ENCODE results near the gene SLC38A3.

SLC38A3 gene

GRCh38 chr3:50174947-50175524, 30.0 kb upstream of the SLC38A3 start:
- Mint-ChIP-seq H3K27me3 (no peaks in the 10 kb centered on the region), H3K9me3 (no peaks in the 10 kb centered on the region), H3K36me3 (ENCODE audit: low read depth) (no peaks in the 10 kb centered on the region), H3K4me3 (no peak overlapping the region), H3K4me1 (ENCODE audit: low read depth) (peaks cover 21% of the 10 kb centered on the region), H3K27ac (no peak overlapping the region)
- intact Hi-C loops (cut with micrococcal nuclease): no loop called here

- Mint-ChIP-seq H3K36me3 (ENCODE audit: low read depth) (no peaks in the 10 kb centered on the region), H3K4me1 (ENCODE audit: low read depth) (peaks cover 9% of the 10 kb centered on the region), H3K4me3 (no peak overlapping the region), H3K27ac (no peak overlapping the region), H3K27me3 (peaks cover 1% of the 10 kb centered on the region), H3K9me3 (no peaks in the 10 kb centered on the region)
- intact Hi-C loops (cut with micrococcal nuclease): no loop called here
Measured at GRCh38 chr3:50177346-50177745, 27.7 kb upstream of the SLC38A3 start.

GRCh38 chr3:50179710-50180109, 25.4 kb upstream of the SLC38A3 start:
- intact Hi-C loops (cut with micrococcal nuclease): no loop called here
- peaks cover 1% of the 10 kb centered on the region for H3K27me3 Mint-ChIP-seq
- H3K36me3 Mint-ChIP-seq (ENCODE audit: low read depth): no peaks in the 10 kb centered on the region
- no peaks in the 10 kb centered on the region for H3K4me1 Mint-ChIP-seq (ENCODE audit: low read depth)
- no peak overlapping the region for H3K27ac Mint-ChIP-seq
- H3K9me3 Mint-ChIP-seq: no peaks in the 10 kb centered on the region
- H3K4me3 Mint-ChIP-seq: no peak overlapping the region

DNA sequence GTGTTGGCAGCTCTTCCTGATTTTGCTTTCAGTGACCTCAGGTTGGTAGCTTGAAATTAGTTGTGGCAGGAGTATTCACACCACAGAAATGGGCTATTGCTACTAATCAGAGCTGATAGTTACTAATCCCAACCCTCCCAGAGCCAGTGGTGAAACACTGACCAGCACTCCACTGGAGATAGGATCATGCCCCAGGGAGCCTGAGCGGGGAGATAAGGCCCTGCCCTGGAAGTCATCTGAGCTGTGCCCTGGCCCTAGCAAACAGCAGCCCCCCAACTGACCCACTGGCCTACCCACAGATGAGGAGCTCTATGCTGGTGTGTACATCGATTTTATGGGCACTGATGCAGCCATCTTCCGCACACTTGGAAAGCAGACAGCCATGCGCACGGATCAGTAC, 23.1 kb upstream of the SLC38A3 start:
- intact Hi-C loops (cut with micrococcal nuclease): no loop called here
- Mint-ChIP-seq H3K4me1 (ENCODE audit: low read depth) (no peaks in the 10 kb centered on the region), H3K4me3 (no peak overlapping the region), H3K9me3 (no peaks in the 10 kb centered on the region), H3K36me3 (ENCODE audit: low read depth) (no peaks in the 10 kb centered on the region), H3K27ac (no peak overlapping the region), H3K27me3 (peaks cover 1% of the 10 kb centered on the region)

GRCh38 chr3:50182533-50183099, 22.5 kb upstream of the SLC38A3 start:
- no peaks in the 10 kb centered on the region for H3K4me1 Mint-ChIP-seq (ENCODE audit: low read depth)
- intact Hi-C loops (cut with micrococcal nuclease): no loop called here
- H3K36me3 Mint-ChIP-seq (ENCODE audit: low read depth): no peaks in the 10 kb centered on the region
- H3K27me3 Mint-ChIP-seq: peaks cover 1% of the 10 kb centered on the region
- no peak overlapping the region for H3K27ac Mint-ChIP-seq
- H3K9me3 Mint-ChIP-seq: no peaks in the 10 kb centered on the region
- H3K4me3 Mint-ChIP-seq: no peak overlapping the region

- intact Hi-C loops (cut with micrococcal nuclease): no loop called here
- Mint-ChIP-seq H3K27ac (no peak overlapping the region), H3K9me3 (no peaks in the 10 kb centered on the region)
Measured at GRCh38 chr3:50183755-50184154, 21.3 kb upstream of the SLC38A3 start.

GRCh38 chr3:50184242-50184978, 20.7 kb upstream of the SLC38A3 start:
- H3K4me1 Mint-ChIP-seq (ENCODE audit: low read depth): no peaks in the 10 kb centered on the region
- no peak overlapping the region for H3K27ac Mint-ChIP-seq
- intact Hi-C loops (cut with micrococcal nuclease): no loop called here
- no peak overlapping the region for H3K4me3 Mint-ChIP-seq
- H3K9me3 Mint-ChIP-seq: no peaks in the 10 kb centered on the region
- H3K27me3 Mint-ChIP-seq: peaks cover 3% of the 10 kb centered on the region
- no peaks in the 10 kb centered on the region for H3K36me3 Mint-ChIP-seq (ENCODE audit: low read depth)

More at GRCh38 chr3:50183755-50184154, 21.3 kb upstream of the SLC38A3 start:
- Mint-ChIP-seq H3K4me3 (no peak overlapping the region), H3K4me1 (ENCODE audit: low read depth) (no peaks in the 10 kb centered on the region), H3K36me3 (ENCODE audit: low read depth) (no peaks in the 10 kb centered on the region), H3K27me3 (peaks cover 1% of the 10 kb centered on the region)

DNA sequence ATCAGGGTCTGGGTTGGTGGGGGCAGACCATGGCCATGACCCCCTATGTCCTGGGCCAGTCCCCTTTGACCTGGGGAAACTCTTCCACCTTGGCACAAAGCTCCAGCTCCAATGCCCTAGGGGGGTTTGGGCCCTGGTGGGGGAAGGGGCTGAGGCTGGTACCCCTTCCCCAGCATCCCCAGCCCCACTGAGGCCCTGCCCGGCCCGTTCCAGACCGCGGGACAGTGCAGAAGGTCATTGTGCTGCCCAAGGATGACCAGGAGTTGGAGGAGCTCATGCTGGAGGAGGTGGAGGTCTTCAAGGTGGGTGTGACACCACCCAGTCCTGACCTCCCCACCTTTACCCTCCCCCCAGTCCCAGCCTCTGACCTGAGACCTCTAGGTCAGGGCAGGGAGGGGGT, 19.8 kb upstream of the SLC38A3 start:
- Mint-ChIP-seq H3K36me3 (ENCODE audit: low read depth) (no peaks in the 10 kb centered on the region), H3K4me1 (ENCODE audit: low read depth) (peaks cover 2% of the 10 kb centered on the region), H3K27ac (no peak overlapping the region), H3K27me3 (peaks cover 2% of the 10 kb centered on the region), H3K9me3 (no peaks in the 10 kb centered on the region), H3K4me3 (no peak overlapping the region)
- intact Hi-C loops (cut with micrococcal nuclease): no loop called here

DNA sequence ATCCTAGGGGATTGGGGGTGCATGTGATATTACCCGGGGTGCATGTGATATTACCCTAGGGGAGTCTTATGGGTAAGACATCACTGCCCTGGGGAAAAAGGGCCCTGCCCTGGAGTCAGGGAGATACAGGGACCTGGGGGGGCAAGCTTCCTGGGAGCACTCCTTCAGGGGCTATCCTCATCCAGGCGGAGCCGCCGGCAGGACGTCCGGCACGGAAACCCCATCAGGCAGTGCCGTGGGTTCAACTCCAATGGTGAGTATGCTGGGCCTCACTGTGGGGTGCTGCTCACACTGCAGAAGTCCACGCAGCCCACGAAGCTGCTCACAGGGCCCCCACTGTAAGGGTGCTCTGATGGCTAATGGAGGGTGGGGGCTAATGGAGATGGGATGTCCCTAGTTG, 19.0 kb upstream of the SLC38A3 start:
- H3K4me1 Mint-ChIP-seq (ENCODE audit: low read depth): peaks cover 11% of the 10 kb centered on the region
- intact Hi-C loops (cut with micrococcal nuclease): no loop called here
- no peaks in the 10 kb centered on the region for H3K36me3 Mint-ChIP-seq (ENCODE audit: low read depth)
- H3K27me3 Mint-ChIP-seq: peaks cover 2% of the 10 kb centered on the region
- no peak overlapping the region for H3K4me3 Mint-ChIP-seq
- no peaks in the 10 kb centered on the region for H3K9me3 Mint-ChIP-seq
- H3K27ac Mint-ChIP-seq: no peak overlapping the region

- peaks cover 16% of the 10 kb centered on the region for H3K4me1 Mint-ChIP-seq (ENCODE audit: low read depth)
- peaks cover 3% of the 10 kb centered on the region for H3K27me3 Mint-ChIP-seq
- H3K4me3 Mint-ChIP-seq: no peak overlapping the region
- no peak overlapping the region for H3K27ac Mint-ChIP-seq
- H3K36me3 Mint-ChIP-seq (ENCODE audit: low read depth): no peaks in the 10 kb centered on the region
- no peaks in the 10 kb centered on the region for H3K9me3 Mint-ChIP-seq
- intact Hi-C loops (cut with micrococcal nuclease): no loop called here
Measured at GRCh38 chr3:50187750-50188149, 17.3 kb upstream of the SLC38A3 start.

- H3K4me3 Mint-ChIP-seq: no peak overlapping the region
- H3K36me3 Mint-ChIP-seq (ENCODE audit: low read depth): no peaks in the 10 kb centered on the region
- peaks cover 17% of the 10 kb centered on the region for H3K27me3 Mint-ChIP-seq
- no peak overlapping the region for H3K27ac Mint-ChIP-seq
- H3K4me1 Mint-ChIP-seq (ENCODE audit: low read depth): peaks cover 16% of the 10 kb centered on the region
- intact Hi-C loops (cut with micrococcal nuclease): loop anchor here (1.0 kb wide), 1 partner anchor 68 kb away; no protein-coding TSS in a partner anchor
- H3K9me3 Mint-ChIP-seq: no peaks in the 10 kb centered on the region
Measured at GRCh38 chr3:50189274-50189673, 15.8 kb upstream of the SLC38A3 start.

GRCh38 chr3:50189989-50190388, 15.1 kb upstream of the SLC38A3 start:
- no peak overlapping the region for H3K27ac Mint-ChIP-seq
- H3K4me3 Mint-ChIP-seq: no peak overlapping the region
- intact Hi-C loops (cut with micrococcal nuclease): loop anchor here (1.0 kb wide), 1 partner anchor 69 kb away; no protein-coding TSS in a partner anchor
- peaks cover 22% of the 10 kb centered on the region for H3K4me1 Mint-ChIP-seq (ENCODE audit: low read depth)
- H3K9me3 Mint-ChIP-seq: no peaks in the 10 kb centered on the region
- H3K36me3 Mint-ChIP-seq (ENCODE audit: low read depth): no peaks in the 10 kb centered on the region
- H3K27me3 Mint-ChIP-seq: peaks cover 24% of the 10 kb centered on the region

DNA sequence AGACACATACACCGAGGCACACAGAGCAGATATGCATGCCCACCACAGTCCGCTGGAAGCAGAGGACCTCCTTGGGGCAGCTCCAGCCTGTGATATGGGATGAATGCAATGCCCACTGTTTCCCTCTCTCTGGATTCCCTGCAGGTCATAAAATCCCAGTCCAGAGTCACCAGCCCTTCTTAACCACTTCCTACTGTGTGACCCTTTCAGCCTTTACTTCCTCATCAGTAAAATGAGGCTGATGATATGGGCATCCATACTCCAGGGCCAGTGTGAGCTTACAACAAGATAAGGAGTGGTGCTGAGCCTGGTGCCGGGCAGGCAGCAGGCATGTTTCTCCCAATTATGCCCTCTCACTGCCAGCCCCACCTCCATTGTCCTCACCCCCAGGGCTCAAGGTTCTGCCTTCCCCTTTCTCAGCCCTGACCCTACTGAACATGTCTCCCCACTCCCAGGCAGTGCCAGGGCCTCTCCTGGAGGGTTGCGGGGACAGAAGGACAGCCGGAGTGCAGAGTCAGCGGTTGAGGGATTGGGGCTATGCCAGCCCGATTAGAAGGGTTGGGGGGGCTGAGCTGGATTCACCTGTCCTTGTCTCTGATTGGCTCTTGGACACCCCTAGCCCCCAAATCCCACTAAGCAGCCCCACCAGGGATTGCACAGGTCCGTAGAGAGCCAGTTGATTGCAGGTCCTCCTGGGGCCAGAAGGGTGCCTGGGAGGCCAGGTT, 14.0 kb upstream of the SLC38A3 start, which contains the start of gene GNAT1:
Gene GNAT1 (plus strand): TSS at position 675 of the 725 bp plus-strand sequence. CDS start 116 bp downstream, outside the sequence.
- Mint-ChIP-seq H3K27me3 (peaks cover 34% of the 10 kb centered on the region), H3K36me3 (ENCODE audit: low read depth) (no peaks in the 10 kb centered on the region), H3K27ac (no peak within 1 kb of the TSS), H3K4me3 (no peak within 1 kb of the TSS), H3K9me3 (no peaks in the 10 kb centered on the region), H3K4me1 (ENCODE audit: low read depth) (peaks cover 22% of the 10 kb centered on the region)
- intact Hi-C loops (cut with micrococcal nuclease): no loop called here

DNA sequence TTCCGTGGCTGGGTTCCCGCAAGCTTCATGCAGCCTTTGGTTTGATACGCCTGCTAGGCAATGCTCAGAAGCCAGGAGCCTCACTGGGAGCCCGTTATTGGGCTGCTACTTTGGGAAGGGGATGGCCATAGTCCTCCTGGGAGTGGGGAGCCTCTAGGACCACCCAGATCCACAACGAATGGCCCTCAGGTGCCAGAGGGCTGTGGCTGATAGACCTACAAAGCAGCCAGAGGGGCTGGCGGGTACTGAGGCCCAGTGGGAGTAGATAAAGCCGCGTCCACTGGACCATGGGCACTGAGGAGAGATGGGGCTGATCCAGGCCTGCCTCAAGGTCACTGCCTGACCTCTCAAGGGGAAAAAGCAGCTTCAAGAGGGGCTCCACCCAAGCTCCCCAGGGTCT, 12.9 kb upstream of the SLC38A3 start:
- no peaks in the 10 kb centered on the region for H3K36me3 Mint-ChIP-seq (ENCODE audit: low read depth)
- intact Hi-C loops (cut with micrococcal nuclease): loop anchor here (1.0 kb wide), 2 partner anchors 34 to 81 kb away; no protein-coding TSS in a partner anchor

More for the DNA sequence above, 12.9 kb upstream of the SLC38A3 start:
- H3K27ac Mint-ChIP-seq: no peak overlapping the region
- peaks cover 22% of the 10 kb centered on the region for H3K4me1 Mint-ChIP-seq (ENCODE audit: low read depth)
- no peak overlapping the region for H3K4me3 Mint-ChIP-seq
- H3K27me3 Mint-ChIP-seq: peaks cover 41% of the 10 kb centered on the region
- H3K9me3 Mint-ChIP-seq: no peaks in the 10 kb centered on the region

Data from dendritic cell treated with granulocyte-macrophage colony-stimulating factor and Interleukin-4, amounts not matched to agents 40 ng/mL and 50 ng/mL, for 4 days (primary cell).